IMR-90 (cell line): Measurements from ENCODE around the gene ANKRD33B. TPM values are rescaled to one million over a fixed set of nuclear protein-coding genes. Genes with fewer than 3 reads are reported as not detected.

ENCODE experiments used
- ATAC-seq: fragments of 200-7000 bp; cut with Tn5 transposase; 2 replicates; pipeline ENCODE4 v1.9.1; 2020; ENCODE audit warnings: low read depth, mild to moderate bottlenecking, moderate library complexity
- BruUV-seq: library from RNA; stranded (reverse); fragments of 400-500 nt; replicated peaks from 2 replicates; lab custom pipeline; 2021; lab: Mats Ljungman, UMichigan
- CTCF ChIA-PET: fragments of 300-600 bp; formaldehyde crosslinking; extraction: SDS; loops from one replicate; lab custom pipeline; 2021; ENCODE audit warnings: antibody characterized with exemption; lab: Yijun Ruan, JAX
- POLR2A ChIA-PET: fragments of 300-600 bp; sonication (Branson Sonifier 250); formaldehyde crosslinking; loops from one replicate; lab custom pipeline; 2022; ENCODE audit warnings: antibody characterized with exemption; ENCODE audit not compliant: unreplicated experiment; lab: Charles Lee
- DNase-seq: peaks from one replicate; pipeline ENCODE4 v3.0.0; 2013
- H2AFZ ChIP-seq: replicated peaks from 2 replicates; pipeline ENCODE3; 2013; ENCODE audit warnings: low read length, mild to moderate bottlenecking; ENCODE audit not compliant: poor library complexity
- H2AK5ac ChIP-seq: 2 replicates; pipeline ENCODE4 v1.6.1; 2013; ENCODE audit warnings: low read depth, low read length, inconsistent platforms
- H2AK9ac ChIP-seq: replicated peaks from 2 replicates; pipeline ENCODE3; 2013; ENCODE audit warnings: mild to moderate bottlenecking, low read depth, low read length, moderate library complexity; ENCODE audit not compliant: poor library complexity
- H2BK120ac ChIP-seq: 2 replicates; pipeline ENCODE4 v1.6.1; 2013; ENCODE audit warnings: low read depth, low read length, inconsistent platforms
- H2BK15ac ChIP-seq: 3 replicates; pipeline ENCODE4 v1.6.1; 2013; ENCODE audit warnings: low read depth, low read length, inconsistent platforms
- H2BK20ac ChIP-seq: 2 replicates; pipeline ENCODE4 v1.6.1; 2013; ENCODE audit warnings: low read depth, mild to moderate bottlenecking, inconsistent platforms, low read length, moderate library complexity
- H2BK5ac ChIP-seq: 2 replicates; pipeline ENCODE4 v1.6.1; 2013; ENCODE audit warnings: mild to moderate bottlenecking, low read depth, low read length, inconsistent platforms; ENCODE audit not compliant: poor library complexity, severe bottlenecking
- H3K14ac ChIP-seq: replicated peaks from 2 replicates; pipeline ENCODE4 v1.6.1; 2013; ENCODE audit warnings: low read depth, low read length, inconsistent platforms
- H3K18ac ChIP-seq: 2 replicates; pipeline ENCODE4 v1.6.1; 2013; ENCODE audit warnings: low read depth, low read length, control low read depth
- H3K23ac ChIP-seq: 2 replicates; pipeline ENCODE4 v1.6.1; 2013; ENCODE audit warnings: low read depth, low read length, inconsistent platforms
- H3K27ac ChIP-seq: 2 replicates; pipeline ENCODE4 v1.5.1; 2013; ENCODE audit warnings: mild to moderate bottlenecking, control low read depth, low read length; ENCODE audit not compliant: insufficient read depth
- H3K27me3 ChIP-seq: 2 replicates; pipeline ENCODE4 v1.6.1; 2013; ENCODE audit warnings: low read length; ENCODE audit not compliant: control insufficient read depth, insufficient read depth
- H3K36me3 ChIP-seq: 2 replicates; pipeline ENCODE4 v1.6.1; 2013; ENCODE audit warnings: low read length, mixed read lengths; ENCODE audit not compliant: control insufficient read depth, insufficient read depth
- H3K4ac ChIP-seq: 2 replicates; pipeline ENCODE4 v1.6.1; 2013; ENCODE audit warnings: low read depth, low read length, inconsistent platforms
- H3K4me1 ChIP-seq: 2 replicates; pipeline ENCODE4 v1.6.1; 2013; ENCODE audit warnings: low read length, mixed read lengths; ENCODE audit not compliant: control insufficient read depth, insufficient read depth
- H3K4me2 ChIP-seq: 2 replicates; pipeline ENCODE4 v1.6.1; 2013; ENCODE audit warnings: low read depth, mild to moderate bottlenecking, control low read depth, low read length, moderate library complexity
- H3K4me3 ChIP-seq: 2 replicates; pipeline ENCODE4 v1.5.1; 2013; ENCODE audit warnings: low read depth, mild to moderate bottlenecking, control low read depth, low read length, moderate library complexity; ENCODE audit not compliant: insufficient read depth
- H3K56ac ChIP-seq: 2 replicates; pipeline ENCODE4 v1.6.1; 2013; ENCODE audit warnings: low read length, inconsistent platforms; ENCODE audit not compliant: insufficient read depth; ENCODE audit errors: extremely low read depth
- H3K79me1 ChIP-seq, 2 experiments: 2 replicates each; pipeline ENCODE4 v1.6.1; 2013; ENCODE audit warnings: low read length in 2 of 2, inconsistent platforms in 1 of 2, low read depth in 1 of 2
- H3K9ac ChIP-seq: 2 replicates; pipeline ENCODE4 v1.6.1; 2013; ENCODE audit warnings: low read depth, low read length, control low read depth
- H3K9me1 ChIP-seq: 2 replicates; pipeline ENCODE4 v1.6.1; 2013; ENCODE audit warnings: low read length, inconsistent platforms; ENCODE audit not compliant: insufficient read depth
- H3K9me3 ChIP-seq: 2 replicates; pipeline ENCODE4 v1.6.1; 2013; ENCODE audit warnings: low read length; ENCODE audit not compliant: control insufficient read depth, insufficient read depth
- H4K20me1 ChIP-seq: 2 replicates; pipeline ENCODE4 v1.6.1; 2013; ENCODE audit warnings: low read length, inconsistent platforms; ENCODE audit not compliant: insufficient read depth
- H4K5ac ChIP-seq: 2 replicates; pipeline ENCODE4 v1.6.1; 2013; ENCODE audit warnings: mild to moderate bottlenecking, low read depth, low read length, control low read depth
- H4K8ac ChIP-seq, 2 experiments: 2 replicates each; pipeline ENCODE4 v1.6.1; 2013; ENCODE audit warnings: low read depth in 2 of 2, low read length in 2 of 2, control low read depth in 1 of 2, inconsistent platforms in 1 of 2
- H4K91ac ChIP-seq: 2 replicates; pipeline ENCODE4 v1.6.1; 2013; ENCODE audit warnings: low read depth, low read length, inconsistent platforms; ENCODE audit not compliant: insufficient read depth
- BHLHE40 ChIP-seq: fragments of 150-350 bp; IDR thresholded peaks from 2 replicates; pipeline ENCODE4 v1.6.1; 2016; ENCODE audit warnings: mild to moderate bottlenecking, low read depth, low read length
- CEBPB ChIP-seq: IDR thresholded peaks from 2 replicates; pipeline ENCODE4 v1.6.1; 2012; ENCODE audit warnings: low read depth, low read length, improper control_type of control experiment
- CHD1 ChIP-seq: IDR thresholded peaks from 2 replicates; pipeline ENCODE4 v1.6.1; 2012; ENCODE audit warnings: low read depth, low read length, improper control_type of control experiment
- CTCF ChIP-seq: conservative IDR thresholded peaks from 2 replicates; pipeline ENCODE4 v1.5.1; 2012; ENCODE audit warnings: mild to moderate bottlenecking, low read depth, low read length, improper control_type of control experiment
- ELK1 ChIP-seq: fragments of 150-350 bp; IDR thresholded peaks from 2 replicates; pipeline ENCODE4 v1.6.1; 2016; ENCODE audit warnings: low read depth, mild to moderate bottlenecking, low read length, moderate library complexity, borderline replicate concordance
- FOS ChIP-seq: fragments of 150-350 bp; IDR thresholded peaks from 2 replicates; pipeline ENCODE4 v1.6.1; 2016; ENCODE audit warnings: low read depth, low read length
- MAFK ChIP-seq: IDR thresholded peaks from 2 replicates; pipeline ENCODE4 v1.6.1; 2012; ENCODE audit warnings: low read depth, low read length, improper control_type of control experiment
- MAZ ChIP-seq: IDR thresholded peaks from 2 replicates; pipeline ENCODE4 v1.6.1; 2012; ENCODE audit warnings: low read depth, mild to moderate bottlenecking, low read length, improper control_type of control experiment, moderate library complexity, borderline replicate concordance
- MXI1 ChIP-seq: IDR thresholded peaks from 2 replicates; pipeline ENCODE4 v1.6.1; 2012; ENCODE audit warnings: low read depth, mild to moderate bottlenecking, low read length, moderate library complexity, borderline replicate concordance
- NFE2L2 ChIP-seq: fragments of 150-350 bp; IDR thresholded peaks from 2 replicates; pipeline ENCODE4 v1.6.1; 2016; ENCODE audit warnings: low read depth, mild to moderate bottlenecking, low read length
- RAD21 ChIP-seq: IDR thresholded peaks from 2 replicates; pipeline ENCODE4 v1.6.1; 2012; ENCODE audit warnings: low read length, improper control_type of control experiment
- RCOR1 ChIP-seq: IDR thresholded peaks from 2 replicates; pipeline ENCODE4 v1.6.1; 2012; ENCODE audit warnings: mild to moderate bottlenecking, low read length, improper control_type of control experiment; ENCODE audit not compliant: insufficient replicate concordance
- RFX5 ChIP-seq: IDR thresholded peaks from 2 replicates; pipeline ENCODE4 v1.8.0; 2012; ENCODE audit warnings: low read depth, mild to moderate bottlenecking, low read length, moderate library complexity
- USF2 ChIP-seq: fragments of 150-350 bp; IDR thresholded peaks from 2 replicates; pipeline ENCODE4 v1.6.1; 2017; ENCODE audit warnings: mild to moderate bottlenecking, antibody characterized with exemption, low read length, low read depth
- WGBS, 2 experiments: methylation state at CpG; one replicate each; pipeline versions ENCODE4 v1.1.5 to v1.1.7; 2013; ENCODE audit warnings: missing lambda C conversion rate in 2 of 2; ENCODE audit not compliant: insufficient read length in 1 of 2; ENCODE audit errors: extremely low coverage in 2 of 2; 5-methylcytosine and 5-hydroxymethylcytosine counted together
- dilution Hi-C: fragments of 300-500 bp; cut with HindIII; formaldehyde crosslinking; loops from one replicate; pipeline ENCODE4 v1.14.3; 2018; ENCODE audit warnings: low sequenced_read_pairs; ENCODE audit not compliant: unreplicated experiment
- in situ Hi-C: fragments of 300-500 bp; cut with MboI; formaldehyde crosslinking; loops from 3 replicates; pipeline ENCODE4 v1.14.3; 2019; ENCODE audit warnings: low sequenced_read_pairs, inconsistent platforms, mixed read lengths
- intact Hi-C: fragments of 100-400 bp; cut with micrococcal nuclease; formaldehyde crosslinking; loops from 2 replicates; pipeline ENCODE4 v1.10.0; 2022
- polyA plus RNA-seq, 3 experiments: library from polyadenylated mRNA; depleted of rRNA; stranded (reverse); fragments of >200 nt; gene quantifications; 2 replicates each; pipeline ENCODE4 v1.2.3, GENCODE V29; 2012; ENCODE audit warnings: low replicate concordance in 1 of 3
- total RNA-seq: library from RNA; depleted of rRNA; stranded (reverse); fragments of >200 nt; gene quantifications from 2 replicates; pipeline ENCODE4 v1.2.3, GENCODE V29; 2012

Gene ANKRD33B
- total and polyA plus RNA-seq, 2 of the 4 experiments (the other 2 are of a cell fraction): 2.5 to 3.3 TPM

- Histone ChIP-seq H4K91ac (peak overlapping the region; percentile 33; the same call in 1 of the 2 replicates), H3K56ac (no peak overlapping the region), H3K4me2 (no peak overlapping the region), H3K36me3 (peaks cover 4% of the 10 kb centered on the region), H2BK15ac (no peak overlapping the region), H4K20me1 (peaks cover 29% of the 10 kb centered on the region), H2AK5ac (peak overlapping the region; percentile 60; the same call in 1 of the 2 replicates), H3K23ac (no peak overlapping the region), H3K9me1 (peaks cover 55% of the 10 kb centered on the region), H2AK9ac (no peak overlapping the region), H3K14ac (no peak overlapping the region), H2BK5ac (peak overlapping the region; percentile 52), H3K4me1 (peaks cover 39% of the 10 kb centered on the region), H4K5ac (no peak overlapping the region), H3K27me3 (no peaks in the 10 kb centered on the region), H4K8ac (peak overlapping the region in 1 of 2 experiments; percentile 16; a peak in 1 of 4 replicates), H2BK120ac (no peak overlapping the region), H3K4ac (peak overlapping the region; percentile 44), H3K4me3 (no peak overlapping the region), H2BK20ac (0 out of 2 replicates have a peak overlapping the region, but pooled peaks have one; percentile 6), H3K27ac (0 out of 2 replicates have a peak overlapping the region, but pooled peaks have one; percentile 9), H3K9ac (no peak overlapping the region), H3K9me3 (no peaks in the 10 kb centered on the region), H3K79me1 (peaks cover 44 to 96% of the 10 kb centered on the region in 2 experiments), H2AFZ (no peak overlapping the region), H3K18ac (no peak overlapping the region)
- dilution Hi-C loops (no loop called here), in situ Hi-C loops (loop anchor here (10.0 kb wide), 1 partner anchor 131 kb away; no protein-coding TSS in a partner anchor), intact Hi-C loops (loop anchor here (2.0 to 5.0 kb wide), 2 partner anchors 57 to 199 kb away; partner anchors contain the start of gene DAP)
- ATAC-seq (no peak), DNase-seq (no peak)
- no peak for TF ChIP-seq MXI1
- TF ChIP-seq USF2: no peak
- no peak for TF ChIP-seq BHLHE40
- no peak for TF ChIP-seq NFE2L2
- TF ChIP-seq ELK1: no peak
- TF ChIP-seq RFX5: no peak
- no peak for TF ChIP-seq RAD21
- TF ChIP-seq MAZ: no peak
- no peak for TF ChIP-seq CTCF
- TF ChIP-seq RCOR1: no peak
- TF ChIP-seq FOS: no peak
- no peak for TF ChIP-seq CEBPB
- TF ChIP-seq MAFK: no peak
- TF ChIP-seq CHD1: no peak
- POLR2A ChIA-PET: no interaction called here
- WGBS, 2 experiments: 100% methylated on average over 1 of the region's 5 CpGs; no CpG with 5 or more reads in 1 of the 2 experiments
- no TSS peak for BruUV-seq
- CTCF ChIA-PET: no interaction called here
These were observed 139.8 kb downstream of the ANKRD33B start for GRCh38 chr5:10703676-10704075.
